PFSK-1 (cell line): ENCODE measurements around the gene MBTD1.

ENCODE experiments used
- FOXP2 ChIP-seq: optimal IDR thresholded peaks from 2 replicates; pipeline ENCODE3; 2011; ENCODE audit warnings: borderline replicate concordance, control low read depth, inconsistent platforms; ENCODE audit not compliant: insufficient read depth; ENCODE audit errors: extremely low read length, extremely low read depth
- POLR2AphosphoS5 ChIP-seq: IDR thresholded peaks from 2 replicates; pipeline ENCODE4 v1.6.1; 2012; ENCODE audit warnings: low read depth, mild to moderate bottlenecking, control low read depth, low read length, moderate library complexity
- SIN3A ChIP-seq: IDR thresholded peaks from 2 replicates; pipeline ENCODE4 v1.6.1; 2012; ENCODE audit warnings: mild to moderate bottlenecking, low read length, moderate library complexity, borderline replicate concordance; ENCODE audit not compliant: insufficient read depth
- TAF1 ChIP-seq: IDR thresholded peaks from 2 replicates; pipeline ENCODE4 v1.6.1; 2012; ENCODE audit warnings: low read length, control low read depth, borderline replicate concordance; ENCODE audit not compliant: insufficient read depth
- TF ChIP-seq, protein P1 (sequence below), 2 experiments: IDR thresholded peaks; 2 replicates each; pipeline versions ENCODE4 v1.6.1 to v1.8.0; 2011 to 2012; ENCODE audit warnings: low read depth in 2 of 2, low read length in 2 of 2, control low read depth in 1 of 2, inconsistent platforms in 1 of 2, mild to moderate bottlenecking in 1 of 2, moderate library complexity in 1 of 2; ENCODE audit not compliant: insufficient read depth in 1 of 2

DNA sequence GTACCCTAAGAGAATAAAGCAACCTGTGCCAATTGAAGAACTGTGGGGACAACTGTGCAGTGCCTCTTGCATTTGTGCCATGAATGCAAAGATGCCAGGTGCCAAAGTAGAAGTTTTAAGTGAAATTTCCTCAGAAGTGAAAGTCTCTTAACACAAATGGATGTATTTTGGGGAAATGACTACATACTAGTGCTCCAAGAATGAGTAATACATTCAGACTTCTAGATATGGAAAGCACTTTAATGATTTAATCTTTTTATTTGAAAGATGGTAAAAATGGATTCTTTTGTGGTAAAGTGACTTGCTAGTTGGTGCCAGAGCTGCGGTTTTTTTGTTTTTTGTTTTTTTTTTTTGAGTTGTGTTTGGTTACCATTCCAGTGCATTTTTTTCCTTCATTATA, 15.5 kb upstream of the MBTD1 start:
- TF ChIP-seq TAF1 = no peak
- TF ChIP-seq, protein P1, sequence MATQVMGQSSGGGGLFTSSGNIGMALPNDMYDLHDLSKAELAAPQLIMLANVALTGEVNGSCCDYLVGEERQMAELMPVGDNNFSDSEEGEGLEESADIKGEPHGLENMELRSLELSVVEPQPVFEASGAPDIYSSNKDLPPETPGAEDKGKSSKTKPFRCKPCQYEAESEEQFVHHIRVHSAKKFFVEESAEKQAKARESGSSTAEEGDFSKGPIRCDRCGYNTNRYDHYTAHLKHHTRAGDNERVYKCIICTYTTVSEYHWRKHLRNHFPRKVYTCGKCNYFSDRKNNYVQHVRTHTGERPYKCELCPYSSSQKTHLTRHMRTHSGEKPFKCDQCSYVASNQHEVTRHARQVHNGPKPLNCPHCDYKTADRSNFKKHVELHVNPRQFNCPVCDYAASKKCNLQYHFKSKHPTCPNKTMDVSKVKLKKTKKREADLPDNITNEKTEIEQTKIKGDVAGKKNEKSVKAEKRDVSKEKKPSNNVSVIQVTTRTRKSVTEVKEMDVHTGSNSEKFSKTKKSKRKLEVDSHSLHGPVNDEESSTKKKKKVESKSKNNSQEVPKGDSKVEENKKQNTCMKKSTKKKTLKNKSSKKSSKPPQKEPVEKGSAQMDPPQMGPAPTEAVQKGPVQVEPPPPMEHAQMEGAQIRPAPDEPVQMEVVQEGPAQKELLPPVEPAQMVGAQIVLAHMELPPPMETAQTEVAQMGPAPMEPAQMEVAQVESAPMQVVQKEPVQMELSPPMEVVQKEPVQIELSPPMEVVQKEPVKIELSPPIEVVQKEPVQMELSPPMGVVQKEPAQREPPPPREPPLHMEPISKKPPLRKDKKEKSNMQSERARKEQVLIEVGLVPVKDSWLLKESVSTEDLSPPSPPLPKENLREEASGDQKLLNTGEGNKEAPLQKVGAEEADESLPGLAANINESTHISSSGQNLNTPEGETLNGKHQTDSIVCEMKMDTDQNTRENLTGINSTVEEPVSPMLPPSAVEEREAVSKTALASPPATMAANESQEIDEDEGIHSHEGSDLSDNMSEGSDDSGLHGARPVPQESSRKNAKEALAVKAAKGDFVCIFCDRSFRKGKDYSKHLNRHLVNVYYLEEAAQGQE (IDR thresholded peaks at IDR 0.05; ENCODE audit: insufficient read depth in 1 of 2, low read depth in 2 of 2, low read length in 2 of 2) = no peak
- TF ChIP-seq SIN3A = no peak
- no peak for TF ChIP-seq POLR2AphosphoS5
- TF ChIP-seq FOXP2 = no peak
